ENCODE data around the gene JMJD1C. TPM values are rescaled to one million over a fixed set of nuclear protein-coding genes. Genes with fewer than 3 reads are reported as not detected.

Gene JMJD1C
- total RNA-seq, 1 experiment from 2014 or later: 89.7 TPM

- POLR2A ChIA-PET: no interaction called here
- intact Hi-C loops (cut with micrococcal nuclease; ENCODE audit: unreplicated experiment): no loop called here
Measured at GRCh38 chr10:63425512-63425911, 40.3 kb downstream of the JMJD1C start.

DNA sequence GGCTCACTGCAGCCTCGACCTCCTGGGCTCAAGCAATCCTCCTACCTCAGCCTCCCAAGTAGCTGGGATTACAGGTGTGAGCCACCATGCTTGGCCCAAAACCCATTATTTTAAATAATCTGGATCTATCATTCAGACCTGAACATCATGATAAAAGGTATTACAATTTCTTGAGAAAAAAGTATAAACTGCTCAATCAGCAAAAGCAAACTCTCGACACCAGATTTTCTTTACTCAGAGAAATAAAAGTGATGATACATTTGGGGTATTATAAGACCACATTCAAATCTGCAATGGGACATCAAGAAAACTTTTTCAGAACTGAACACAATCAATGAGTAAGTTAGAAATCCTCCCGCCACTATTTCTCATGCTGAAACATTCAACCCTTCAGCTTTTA, 41.2 kb downstream of the JMJD1C start:
- POLR2A ChIA-PET: no interaction called here

More at GRCh38 chr10:63425512-63425911, 40.3 kb downstream of the JMJD1C start:
- no TSS peak for BruUV-seq (replicated peaks)
- Histone ChIP-seq H3K36me3 (ENCODE audit: control insufficient read depth, insufficient read depth, low read length) (no peaks in the 10 kb centered on the region), H3K4me1 (peaks cover 7% of the 10 kb centered on the region), H3K4me3 (ENCODE audit: low read depth, low read length) (no peak overlapping the region), H3K27me3 (replicated peaks; ENCODE audit: control insufficient read depth, insufficient read depth, low read length) (no peaks in the 10 kb centered on the region), H3K9me3 (no peaks in the 10 kb centered on the region)
- Mint-ChIP-seq H3K9me3 (ENCODE audit: unreplicated experiment) (no peaks in the 10 kb centered on the region), H3K4me3 (ENCODE audit: unreplicated experiment) (no peak overlapping the region), H3K36me3 (ENCODE audit: insufficient read depth, unreplicated experiment) (peaks cover 11% of the 10 kb centered on the region), H3K4me1 (ENCODE audit: low read depth, unreplicated experiment) (peaks cover 11% of the 10 kb centered on the region), H3K27ac (ENCODE audit: unreplicated experiment) (no peak overlapping the region), H3K27me3 (ENCODE audit: insufficient read depth, unreplicated experiment) (no peaks in the 10 kb centered on the region)
- no peak for TF ChIP-seq CTCF (IDR thresholded peaks at IDR 0.05; ENCODE audit: insufficient read depth in 1 of 2, low read depth in 1 of 2, low read length in 1 of 2, severe bottlenecking in 1 of 2, unreplicated experiment in 1 of 2)
- CTCF ChIA-PET: no interaction called here
- no peak for DNase-seq

DNA sequence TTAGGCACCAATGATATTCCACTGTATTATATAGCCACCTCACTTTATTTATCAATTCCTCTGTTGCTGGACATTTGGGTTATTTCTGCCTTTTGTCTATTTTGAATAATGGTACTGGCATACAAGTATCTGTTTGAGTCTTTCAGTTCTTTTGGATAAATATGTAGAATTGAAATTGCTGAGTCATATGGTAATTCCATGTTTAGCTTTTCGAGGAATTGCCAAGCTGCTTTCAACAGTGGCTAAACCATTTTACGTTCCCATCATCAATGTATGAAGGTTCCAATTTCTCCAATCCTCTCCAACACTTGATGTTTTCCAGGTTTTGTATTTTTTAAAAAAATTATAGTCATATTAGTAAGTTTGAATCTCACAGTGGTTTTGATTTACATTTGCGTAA, 42.3 kb downstream of the JMJD1C start:
- H3K9me3 Mint-ChIP-seq (ENCODE audit: unreplicated experiment): no peaks in the 10 kb centered on the region
- no peaks in the 10 kb centered on the region for H3K4me1 Mint-ChIP-seq (ENCODE audit: low read depth, unreplicated experiment)
- no peak overlapping the region for H3K27ac Mint-ChIP-seq (ENCODE audit: unreplicated experiment)
- CTCF ChIA-PET: interaction anchor here (0.6 kb wide), 1 partner anchor 201 kb away, joined by 4 read pairs; no protein-coding TSS in a partner anchor
- DNase-seq: no peak
- no TSS peak for BruUV-seq (replicated peaks)
- H3K36me3 Mint-ChIP-seq (ENCODE audit: insufficient read depth, unreplicated experiment): peaks cover 11% of the 10 kb centered on the region
- no peaks in the 10 kb centered on the region for H3K36me3 ChIP-seq (ENCODE audit: control insufficient read depth, insufficient read depth, low read length)
- no peak for TF ChIP-seq CTCF (IDR thresholded peaks at IDR 0.05; ENCODE audit: insufficient read depth in 1 of 2, low read depth in 1 of 2, low read length in 1 of 2, severe bottlenecking in 1 of 2, unreplicated experiment in 1 of 2)
- no peaks in the 10 kb centered on the region for H3K9me3 ChIP-seq
- intact Hi-C loops (cut with micrococcal nuclease; ENCODE audit: unreplicated experiment): no loop called here
- H3K4me3 Mint-ChIP-seq (ENCODE audit: unreplicated experiment): no peak overlapping the region
- H3K27me3 ChIP-seq (replicated peaks; ENCODE audit: control insufficient read depth, insufficient read depth, low read length): no peaks in the 10 kb centered on the region
- H3K4me3 ChIP-seq (ENCODE audit: low read depth, low read length): no peak overlapping the region
- POLR2A ChIA-PET: no interaction called here
- H3K4me1 ChIP-seq: no peaks in the 10 kb centered on the region
- H3K27me3 Mint-ChIP-seq (ENCODE audit: insufficient read depth, unreplicated experiment): no peaks in the 10 kb centered on the region

More for the DNA sequence above, 41.2 kb downstream of the JMJD1C start:
- no peak overlapping the region for H3K27ac Mint-ChIP-seq (ENCODE audit: unreplicated experiment)
- no peaks in the 10 kb centered on the region for H3K4me1 ChIP-seq
- H3K9me3 ChIP-seq: no peaks in the 10 kb centered on the region
- CTCF ChIA-PET: no interaction called here
- H3K36me3 Mint-ChIP-seq (ENCODE audit: insufficient read depth, unreplicated experiment): peaks cover 11% of the 10 kb centered on the region
- H3K36me3 ChIP-seq (ENCODE audit: control insufficient read depth, insufficient read depth, low read length): no peaks in the 10 kb centered on the region
- no peak for DNase-seq
- peaks cover 2% of the 10 kb centered on the region for H3K4me1 Mint-ChIP-seq (ENCODE audit: low read depth, unreplicated experiment)
- no peak overlapping the region for H3K4me3 ChIP-seq (ENCODE audit: low read depth, low read length)
- intact Hi-C loops (cut with micrococcal nuclease; ENCODE audit: unreplicated experiment): no loop called here
- TF ChIP-seq CTCF (IDR thresholded peaks at IDR 0.05; ENCODE audit: insufficient read depth in 1 of 2, low read depth in 1 of 2, low read length in 1 of 2, severe bottlenecking in 1 of 2, unreplicated experiment in 1 of 2): no peak
- H3K27me3 Mint-ChIP-seq (ENCODE audit: insufficient read depth, unreplicated experiment): no peaks in the 10 kb centered on the region
- no peaks in the 10 kb centered on the region for H3K9me3 Mint-ChIP-seq (ENCODE audit: unreplicated experiment)
- H3K4me3 Mint-ChIP-seq (ENCODE audit: unreplicated experiment): no peak overlapping the region
- no TSS peak for BruUV-seq (replicated peaks)
- H3K27me3 ChIP-seq (replicated peaks; ENCODE audit: control insufficient read depth, insufficient read depth, low read length): no peaks in the 10 kb centered on the region

Data from Caco-2 (cell line).